ENCODE results near the gene BMP4.

BMP4 gene

DNA sequence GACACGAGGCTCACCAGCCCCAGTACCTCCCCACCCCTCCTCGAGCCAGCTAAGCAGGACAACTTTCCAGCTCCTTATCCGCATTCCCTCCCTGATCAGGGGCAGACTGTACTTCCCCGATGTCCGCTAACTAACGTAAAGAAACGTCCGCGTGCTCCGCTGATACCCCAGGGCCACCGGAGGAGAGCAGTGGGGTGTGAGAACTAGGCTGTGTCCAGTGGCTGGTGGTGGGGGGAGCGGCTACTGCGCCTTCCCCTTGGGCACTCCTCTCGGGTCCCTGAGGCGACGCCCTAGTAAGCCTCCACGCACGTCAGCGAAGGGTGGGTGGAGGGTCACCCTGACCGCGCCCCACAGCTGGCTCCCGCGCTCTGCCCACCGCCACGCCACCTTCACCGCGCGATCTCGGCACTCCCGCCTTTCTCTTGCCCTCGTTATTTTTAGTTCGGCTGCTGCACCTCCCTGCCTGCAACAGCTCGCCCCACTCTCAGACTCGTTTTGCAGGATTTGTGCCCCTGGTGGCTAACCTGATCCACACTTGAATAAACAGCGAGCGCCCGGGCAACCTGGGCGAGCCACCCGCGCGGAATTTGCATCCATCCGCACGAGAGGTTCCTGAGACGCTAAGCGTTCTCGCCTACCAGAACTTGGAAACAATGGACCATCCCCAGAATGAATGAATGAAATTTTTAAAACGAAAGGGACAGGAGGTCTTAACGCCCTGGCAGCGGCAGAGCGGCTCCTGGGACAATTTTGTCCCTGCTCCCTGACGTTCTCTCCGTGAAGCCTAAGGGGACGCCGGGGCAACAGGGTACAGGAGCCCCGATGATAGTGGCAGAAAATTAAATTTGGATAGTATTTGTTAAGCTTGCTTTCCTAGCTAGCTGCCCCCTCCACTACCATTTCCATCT, 6.9 kb upstream of the BMP4 start:
- no peak for DNase-seq

- no peak for DNase-seq
These were observed 6.3 kb upstream of the BMP4 start for GRCh38 chr14:53962953-53963319.

GRCh38 chr14:53958628-53959027, 2.0 kb upstream of the BMP4 start:
- no peak for DNase-seq

DNA sequence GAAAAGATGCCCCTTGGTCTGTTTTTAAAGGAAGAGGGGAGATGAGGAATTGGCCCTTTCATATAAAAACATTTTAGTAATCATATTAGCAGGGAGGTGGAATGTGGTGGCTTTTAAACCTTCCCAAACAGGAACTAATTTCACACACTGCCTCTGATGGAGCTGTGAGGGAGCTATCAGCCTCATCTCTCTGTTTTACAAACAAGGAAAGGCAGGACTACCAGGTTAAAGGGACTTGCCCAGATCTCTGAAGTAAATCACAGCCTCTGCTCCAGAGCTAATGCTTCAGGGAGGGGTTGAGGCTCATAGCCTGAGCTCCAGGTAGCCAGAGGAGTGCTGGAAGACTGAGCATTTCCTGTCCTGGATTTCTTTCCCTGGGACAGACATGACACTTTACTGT, 1.1 kb upstream of the BMP4 start:
- DNase-seq: no peak

DNA sequence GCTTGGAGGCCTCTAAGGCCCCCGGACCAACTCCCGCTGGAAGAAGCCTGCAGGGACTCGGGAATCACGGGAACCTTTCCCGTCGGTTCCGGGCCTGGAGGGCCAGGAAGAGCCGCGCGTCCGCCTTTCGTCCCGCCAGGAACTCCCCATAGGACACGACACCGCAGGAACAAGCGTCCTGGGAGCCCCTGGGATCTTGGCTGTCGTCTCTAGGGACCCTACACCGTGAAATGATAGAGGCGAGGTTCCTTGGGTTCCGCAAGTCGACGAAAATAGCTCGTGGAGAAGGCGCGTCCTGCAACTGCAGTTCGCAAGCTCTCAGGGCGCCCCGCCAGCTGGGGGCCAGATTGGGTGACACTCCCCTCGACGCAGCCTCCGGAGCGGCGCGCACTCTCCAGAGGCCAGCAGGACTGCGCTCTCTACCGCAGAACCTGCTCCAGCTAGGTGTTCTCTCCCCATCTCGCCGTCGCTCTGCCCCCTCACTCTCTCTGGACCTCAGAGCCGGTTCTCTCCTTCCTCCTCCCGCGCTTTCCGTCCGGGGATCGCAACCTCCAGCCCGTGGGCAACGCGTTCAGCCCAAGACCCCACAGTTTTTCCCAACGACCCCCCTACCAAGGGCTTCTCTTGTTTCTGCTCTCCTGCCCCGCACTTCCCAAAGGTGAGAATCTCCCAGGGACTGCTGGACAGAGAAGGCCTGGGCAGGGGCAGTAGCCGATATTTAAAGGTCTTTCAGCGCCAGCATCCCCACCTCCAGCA, 776 bp downstream of the BMP4 start:
- DNase-seq: no peak

- DNase-seq: no peak
These were observed 1.4 kb downstream of the BMP4 start for GRCh38 chr14:53955229-53955556.

- DNase-seq: no peak
These were observed 1.9 kb downstream of the BMP4 start for GRCh38 chr14:53954551-53955228.

DNA sequence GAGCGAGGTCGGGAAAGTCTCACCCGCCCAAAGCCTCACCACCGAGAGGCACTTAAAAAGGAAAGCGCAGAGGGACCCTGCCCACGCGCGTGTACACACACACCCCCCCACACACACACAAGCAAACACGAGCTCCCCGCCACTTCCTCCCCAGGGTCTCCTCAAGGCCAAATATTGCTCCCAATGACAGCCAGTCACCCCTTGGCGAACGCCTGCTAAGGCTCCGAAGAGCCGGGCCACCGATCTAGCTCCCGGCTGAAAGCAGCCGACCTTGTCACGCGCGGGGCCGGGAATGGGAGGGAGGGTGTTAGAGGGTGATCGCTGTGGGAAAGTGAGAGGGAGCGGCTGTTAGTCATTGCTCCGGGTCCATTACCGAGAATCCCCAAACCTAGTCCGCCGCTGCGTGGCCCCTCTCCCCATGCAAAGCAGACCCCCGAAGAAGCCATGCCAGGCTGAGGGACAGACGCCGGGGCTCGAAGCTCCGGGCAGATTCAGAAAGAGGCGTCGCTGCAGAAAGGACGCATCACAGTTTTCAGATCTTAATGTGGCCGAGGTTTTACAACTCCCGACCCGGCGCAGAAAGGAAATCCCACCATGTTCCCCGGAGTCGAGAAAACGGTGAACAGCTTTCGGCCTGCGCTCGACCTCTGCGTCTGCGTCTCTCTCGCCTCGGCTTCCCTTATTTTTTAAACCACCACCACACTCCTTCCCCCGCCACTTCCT, 2.6 kb downstream of the BMP4 start:
- DNase-seq: no peak

- DNase-seq: no peak
These were observed 3.4 kb downstream of the BMP4 start for GRCh38 chr14:53953002-53953827.

DNA sequence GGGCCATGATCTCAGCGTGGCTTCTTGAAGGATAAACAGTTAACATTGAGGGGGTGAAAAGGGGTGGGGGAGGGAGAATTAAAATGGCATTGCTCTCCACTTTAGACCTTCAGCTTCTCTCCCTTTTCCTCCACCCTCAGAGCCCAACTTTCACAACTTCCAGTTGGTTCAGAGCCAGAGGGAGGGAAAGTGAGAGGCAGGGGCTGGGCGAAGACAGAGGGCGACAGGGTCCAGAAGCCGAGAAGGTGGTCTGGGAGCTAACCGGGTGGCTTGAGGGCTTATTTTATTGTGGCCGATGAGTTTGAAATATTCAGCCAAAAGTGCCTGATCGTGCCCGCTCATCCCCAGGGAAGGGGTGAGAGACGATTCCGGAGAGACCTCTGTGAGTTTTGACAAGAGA, 4.1 kb downstream of the BMP4 start:
- DNase-seq: no peak

- DNase-seq: no peak
These were observed 4.9 kb downstream of the BMP4 start for GRCh38 chr14:53951627-53952303.

DNA sequence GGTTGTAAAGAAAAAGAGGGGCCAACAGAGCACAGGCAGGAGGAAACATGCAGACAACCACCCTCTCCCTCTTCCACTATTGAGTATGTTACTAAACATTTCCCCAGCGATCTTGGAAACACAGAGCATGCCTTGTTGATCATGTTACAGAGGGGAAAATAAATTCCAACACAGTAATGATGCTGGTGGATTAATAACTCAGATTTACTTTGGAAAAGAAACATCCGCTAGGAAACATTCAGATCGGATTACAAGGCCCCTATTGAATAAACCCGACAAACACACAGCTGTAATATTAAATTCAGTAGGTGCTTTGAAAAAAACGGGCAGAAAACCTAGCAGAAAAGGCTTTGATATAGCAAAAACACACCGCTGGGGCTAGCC, 5.4 kb downstream of the BMP4 start:
- no peak for DNase-seq

DNA sequence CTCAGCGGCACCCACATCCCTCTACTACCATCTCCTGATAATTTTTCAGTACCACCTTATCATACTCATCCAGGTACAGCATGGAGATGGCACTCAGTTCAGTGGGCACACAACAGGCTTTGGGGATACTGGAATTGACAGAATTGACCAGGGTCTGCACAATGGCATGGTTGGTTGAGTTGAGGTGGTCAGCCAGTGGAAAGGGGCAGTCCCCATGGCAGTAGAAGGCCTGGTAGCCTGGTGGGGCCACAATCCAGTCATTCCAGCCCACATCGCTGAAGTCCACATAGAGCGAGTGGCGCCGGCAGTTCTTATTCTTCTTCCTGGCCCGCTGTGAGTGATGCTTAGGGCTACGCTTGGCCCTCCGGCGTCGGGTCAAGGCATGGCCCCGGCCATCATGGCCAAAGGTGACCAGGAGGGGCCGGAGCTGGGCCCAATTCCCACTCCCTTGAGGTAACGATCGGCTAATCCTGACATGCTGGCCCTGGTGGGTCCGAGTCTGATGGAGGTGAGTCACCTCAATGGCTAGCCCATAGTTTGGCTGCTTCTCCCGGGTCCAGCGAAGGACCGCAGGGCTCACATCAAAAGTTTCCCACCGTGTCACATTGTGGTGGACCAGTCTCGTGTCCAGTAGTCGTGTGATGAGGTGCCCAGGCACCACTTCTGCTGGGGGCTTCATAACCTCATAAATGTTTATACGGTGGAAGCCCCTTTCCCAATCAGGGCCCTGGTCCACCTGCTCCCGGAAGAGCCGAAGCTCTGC, 6.4 kb downstream of the BMP4 start:
- no peak for DNase-seq

DNA sequence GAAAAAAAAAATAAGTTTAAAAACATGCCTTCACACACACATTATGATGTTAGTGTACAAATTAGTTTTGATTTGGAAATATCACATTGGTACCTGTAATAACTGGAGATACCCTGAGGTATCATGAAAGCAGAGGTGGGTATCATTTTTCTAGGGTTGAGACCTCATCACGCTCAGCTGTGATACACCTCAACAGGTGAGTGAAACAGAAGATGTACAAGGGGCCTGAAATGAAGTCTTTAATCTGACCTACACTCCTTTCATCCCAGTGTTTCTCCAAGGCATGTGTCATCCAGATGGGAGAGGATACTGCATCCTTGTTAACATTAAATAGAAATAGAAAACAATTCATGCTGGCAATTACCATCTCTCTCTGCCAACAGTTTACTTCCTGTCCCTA, 7.4 kb downstream of the BMP4 start:
- no peak for DNase-seq

- no peak for DNase-seq
These were observed 8.3 kb downstream of the BMP4 start for GRCh38 chr14:53948205-53948884.

DNA sequence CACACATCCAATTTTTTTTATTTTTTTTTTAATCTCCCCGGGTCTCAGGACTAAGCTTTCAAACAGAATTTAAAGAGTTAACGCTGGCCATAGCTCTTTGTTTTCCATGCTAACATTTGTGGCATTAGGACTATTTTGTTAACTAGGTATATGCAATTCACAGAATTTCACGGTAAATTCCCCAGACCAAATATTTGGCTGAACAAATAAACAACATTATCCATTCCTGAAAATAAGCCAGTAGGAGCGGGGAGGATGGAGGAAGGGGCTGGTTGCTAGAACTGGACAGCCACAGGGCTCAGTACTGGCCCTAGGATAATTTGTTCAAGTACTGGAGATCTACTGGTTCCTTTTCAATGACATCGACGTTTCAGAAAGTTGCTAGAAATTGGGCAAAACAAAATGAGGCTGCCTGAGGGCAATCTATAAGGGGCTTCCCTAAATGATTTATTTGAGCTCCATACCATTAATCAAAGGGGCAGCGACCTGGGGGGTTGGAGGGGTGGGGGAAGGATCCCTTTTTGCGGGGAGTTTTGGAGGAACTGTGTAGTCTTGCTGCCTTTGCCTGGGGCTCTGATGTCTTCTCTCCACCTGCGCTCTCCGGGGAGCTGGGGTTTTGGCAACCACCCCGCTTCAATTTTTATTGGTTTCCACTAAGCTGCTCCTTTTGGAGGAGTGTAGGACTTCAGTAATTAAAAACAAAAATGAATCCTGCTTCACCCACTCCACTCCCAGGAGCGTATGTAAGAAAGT, 9.0 kb downstream of the BMP4 start:
- no peak for DNase-seq

DNA sequence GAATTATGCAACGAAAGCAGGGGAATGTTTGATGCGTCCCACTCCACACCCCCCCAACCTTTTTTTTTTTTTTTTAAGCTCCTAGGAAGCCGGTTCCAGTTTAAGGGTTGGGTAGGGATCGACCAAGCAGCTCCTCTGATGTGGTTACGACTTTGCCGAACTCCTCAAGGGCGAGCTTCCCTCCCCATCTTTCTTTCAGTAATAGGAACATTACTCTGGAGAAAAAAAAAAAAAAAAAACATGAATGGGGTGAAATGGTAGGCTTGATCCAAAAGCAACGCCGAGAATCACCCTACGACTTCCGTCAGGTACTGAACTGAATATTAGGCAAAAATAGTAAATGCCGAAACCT, 9.6 kb downstream of the BMP4 start:
- no peak for DNase-seq

- no peak for DNase-seq
These were observed 10.1 kb downstream of the BMP4 start for GRCh38 chr14:53946404-53947093.

DNA sequence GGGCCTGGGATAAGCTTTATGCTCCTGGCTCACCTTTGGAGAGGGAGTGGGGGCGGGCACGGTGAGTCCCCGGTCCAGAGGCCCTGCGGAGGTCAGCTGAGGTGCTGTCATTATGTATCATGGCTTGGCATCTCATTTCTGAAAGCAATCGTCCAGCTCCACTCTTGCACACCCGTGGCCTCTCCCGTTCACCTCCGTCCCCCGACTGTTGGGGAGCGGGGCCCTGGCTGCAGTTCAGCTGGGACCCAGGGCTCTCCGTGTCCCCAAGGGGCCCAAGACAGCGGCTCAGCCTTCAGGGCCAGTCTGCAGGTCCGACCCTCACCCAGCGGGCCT, 10.6 kb downstream of the BMP4 start:
- DNase-seq: no peak
